Right lobe of liver (tissue), 6 donors: ENCODE measurements around the gene ZNF432. TPM values are rescaled to one million over a fixed set of nuclear protein-coding genes. Genes with fewer than 3 reads are reported as not detected.
A peak's percentile ranks its signal among the peaks of the same experiment; 100 is the strongest.
"Not testable (repeated sequence)": the region's sequence is repeated elsewhere in the genome, so short reads cannot be mapped to it uniquely, and the experiment has no call there.

ENCODE experiments used
- ATAC-seq, 4 donors: fragments of 200-7000 bp; cut with Tn5 transposase; one replicate each; pipeline ENCODE4 v1.9.1; 2020; ENCODE audit warnings: mild to moderate bottlenecking in 4 of 4, moderate library complexity in 4 of 4
- DNase-seq, 3 donors: peaks; one replicate each; pipeline ENCODE4 v3.0.0-alpha.2; 2020
- H3K27ac ChIP-seq, 3 donors: fragments of 200-600 bp; one replicate each; pipeline ENCODE4 v1.8.0; 2022
- H3K27me3 ChIP-seq, 2 donors: fragments of 200-600 bp; one replicate each; pipeline ENCODE4 v1.8.0; 2022
- H3K36me3 ChIP-seq, 4 donors: fragments of 200-600 bp; sonication (generic) in 1 of 4; one replicate each; pipeline versions ENCODE4 v1.5.1 to v1.8.0; 2017 to 2022; ENCODE audit warnings: control low read depth in 1 of 4
- H3K4me1 ChIP-seq, 4 donors: fragments of 200-600 bp; sonication (generic) in 1 of 4; one replicate each; pipeline versions ENCODE4 v1.5.1 to v1.8.0; 2017 to 2022; ENCODE audit warnings: control low read depth in 1 of 4
- H3K4me3 ChIP-seq, 3 donors: fragments of 200-600 bp; one replicate each; pipeline ENCODE4 v1.8.0; 2022
- H3K9me3 ChIP-seq, 4 donors: fragments of 200-600 bp; sonication (generic) in 1 of 4; one replicate each; pipeline versions ENCODE4 v1.5.1 to v1.8.0; 2017 to 2022; ENCODE audit warnings: control low read depth in 1 of 4
- POLR2A ChIP-seq: fragments of 450-650 bp; IDR thresholded peaks from one replicate; pipeline ENCODE4 v1.6.1; 2017; ENCODE audit warnings: antibody characterized with exemption, mild to moderate bottlenecking
- WGBS: methylation state at CpG from one replicate; pipeline ENCODE4 v1.1.6; 2018; ENCODE audit warnings: low coverage, low lambda C conversion rate; ENCODE audit not compliant: insufficient coverage; ENCODE audit errors: missing lambda C conversion rate; 5-methylcytosine and 5-hydroxymethylcytosine counted together
- intact Hi-C, 2 donors: fragments of 100-400 bp; cut with DNase I; formaldehyde crosslinking; loops; one replicate each; pipeline versions ENCODE4 v1.11.2 to v1.14.1; 2022
- long read RNA-seq: library from polyadenylated mRNA; unstranded; transcript quantifications from one replicate; pipeline ENCODE4 v2.0.0, GENCODE V29; 2019
- total RNA-seq, 6 experiments: library from RNA; depleted of rRNA in 2 of 6; stranded (reverse); fragments of >200 nt in 2 of 6; fragmentation: NEBNext Ultra II Directional in 3 of 6; extraction: Animal tissue kit (Norgen Biotek cat#: 25700) in 3 of 6; gene quantifications; one replicate each; pipeline versions ENCODE4 v1.1.0 to v1.2.4, GENCODE V29; 2016 to 2023
- TF ChIP-seq, protein P1 (sequence below), 4 donors: fragments of 200-600 bp in 3 of 4; fragments of 450-650 bp in 1 of 4; IDR thresholded peaks; one replicate each; pipeline versions ENCODE4 v1.5.1 to v1.8.0; 2016 to 2022; ENCODE audit warnings: antibody characterized with exemption in 4 of 4, mild to moderate bottlenecking in 2 of 4
- donor health status: DM: no; HTN: yes; CAD: no.
- donor health status: DM: no; HTN: no; CAD: no.
- donor health status: DM: no; HTN: no; CAD: no.
- donor health status: DM: no; HTN: yes; CAD: no.
- donor health status: DM: no; HTN: yes; CAD: no.

ZNF432 gene
- 1 to 10 TPM in 5 of 6 experiments, under 1 TPM in 1; 0.86 to 3.9 (median 3.3) TPM for total RNA-seq
- long read RNA-seq = 0 reads

DNA sequence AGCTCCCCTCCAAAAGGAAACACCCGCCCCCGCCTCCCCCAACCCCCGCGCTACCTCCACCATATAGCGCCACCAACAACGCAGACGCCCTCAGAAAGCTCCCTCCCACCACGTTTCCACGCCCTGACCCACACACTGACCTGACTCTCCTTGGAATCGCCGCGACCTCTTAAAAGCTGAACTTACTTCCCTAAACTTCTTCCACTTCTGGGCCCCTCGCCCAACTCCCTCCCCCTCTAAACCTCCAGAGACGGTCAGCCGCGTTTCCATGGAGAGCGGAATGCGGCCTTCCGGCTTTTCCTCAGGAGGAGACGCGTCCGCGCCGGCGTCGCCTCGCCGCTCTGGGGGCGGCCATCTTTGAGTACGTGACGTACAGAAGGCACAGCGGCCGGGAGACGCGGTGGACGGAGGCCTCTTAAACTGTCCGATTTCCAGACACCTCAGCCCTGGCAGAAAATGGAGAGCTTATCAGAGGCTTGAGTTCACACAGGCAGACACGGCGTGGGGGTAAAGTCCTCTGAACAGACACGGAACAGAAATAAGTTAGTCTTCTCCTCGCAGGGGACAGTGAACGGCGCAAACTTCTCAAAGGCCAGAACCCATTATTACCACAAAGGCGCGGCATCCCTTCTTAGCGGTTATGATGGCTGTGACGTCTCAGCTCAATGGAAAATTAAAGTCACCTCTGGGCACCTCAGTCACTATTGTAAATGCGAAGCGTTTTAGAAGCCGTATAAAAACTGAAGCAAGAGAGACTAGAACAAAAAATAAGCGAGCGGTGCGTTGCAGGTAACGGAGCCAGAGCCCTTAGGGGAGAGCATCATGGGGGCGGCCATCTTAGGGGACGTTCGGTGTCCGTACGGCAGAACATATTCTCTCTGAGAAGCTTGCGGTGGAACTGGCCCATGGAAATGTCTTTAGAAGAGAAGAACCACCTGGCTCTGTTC is at the start of gene ZNF432:
Gene ZNF432, minus strand, starts transcription at position 284 of the 947 bp plus-strand sequence. CDS start 1,970 bp downstream, outside the sequence.
- ATAC-seq = peak; percentile 98 to 99 (median 98)
- Histone ChIP-seq H3K36me3 (peaks cover 0 to 9% (median 4%) of the 10 kb centered on the region in 4 donors), H3K4me3 (peak within 1 kb of the TSS; percentile 41 to 70 (median 64)), H3K9me3 (peaks cover 0 to 13% (median 8%) of the 10 kb centered on the region in 4 donors), H3K27me3 (no peaks in the 10 kb centered on the region), H3K27ac (peak within 1 kb of the TSS; percentile 66 to 87 (median 85)), H3K4me1 (peaks cover 0 to 5% (median 0%) of the 10 kb centered on the region in 4 donors)
- TF ChIP-seq POLR2A = peak; percentile 33
- TF ChIP-seq, protein P1, sequence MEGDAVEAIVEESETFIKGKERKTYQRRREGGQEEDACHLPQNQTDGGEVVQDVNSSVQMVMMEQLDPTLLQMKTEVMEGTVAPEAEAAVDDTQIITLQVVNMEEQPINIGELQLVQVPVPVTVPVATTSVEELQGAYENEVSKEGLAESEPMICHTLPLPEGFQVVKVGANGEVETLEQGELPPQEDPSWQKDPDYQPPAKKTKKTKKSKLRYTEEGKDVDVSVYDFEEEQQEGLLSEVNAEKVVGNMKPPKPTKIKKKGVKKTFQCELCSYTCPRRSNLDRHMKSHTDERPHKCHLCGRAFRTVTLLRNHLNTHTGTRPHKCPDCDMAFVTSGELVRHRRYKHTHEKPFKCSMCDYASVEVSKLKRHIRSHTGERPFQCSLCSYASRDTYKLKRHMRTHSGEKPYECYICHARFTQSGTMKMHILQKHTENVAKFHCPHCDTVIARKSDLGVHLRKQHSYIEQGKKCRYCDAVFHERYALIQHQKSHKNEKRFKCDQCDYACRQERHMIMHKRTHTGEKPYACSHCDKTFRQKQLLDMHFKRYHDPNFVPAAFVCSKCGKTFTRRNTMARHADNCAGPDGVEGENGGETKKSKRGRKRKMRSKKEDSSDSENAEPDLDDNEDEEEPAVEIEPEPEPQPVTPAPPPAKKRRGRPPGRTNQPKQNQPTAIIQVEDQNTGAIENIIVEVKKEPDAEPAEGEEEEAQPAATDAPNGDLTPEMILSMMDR (IDR thresholded peaks at IDR 0.05) = no peak
- intact Hi-C loops = no loop called here
- DNase-seq = peak; percentile 91 to 96 (median 94)
- WGBS = 2% methylated on average over 35 of the region's 60 CpGs

GRCh38 chr19:52096416-52096815 is 47.8 kb upstream of the ZNF432 start:
- H3K27ac ChIP-seq, H3K36me3 ChIP-seq, DNase-seq, intact Hi-C loops, ATAC-seq, H3K27me3 ChIP-seq, H3K4me3 ChIP-seq: not testable (repeated sequence)
- H3K4me1 ChIP-seq = peaks cover 0 to 12% (median 0%) of the 10 kb centered on the region in 4 donors
- 76% methylated on average over 3 of the region's 3 CpGs for WGBS
- peaks cover 0 to 19% (median 4%) of the 10 kb centered on the region in 4 donors for H3K9me3 ChIP-seq

DNA sequence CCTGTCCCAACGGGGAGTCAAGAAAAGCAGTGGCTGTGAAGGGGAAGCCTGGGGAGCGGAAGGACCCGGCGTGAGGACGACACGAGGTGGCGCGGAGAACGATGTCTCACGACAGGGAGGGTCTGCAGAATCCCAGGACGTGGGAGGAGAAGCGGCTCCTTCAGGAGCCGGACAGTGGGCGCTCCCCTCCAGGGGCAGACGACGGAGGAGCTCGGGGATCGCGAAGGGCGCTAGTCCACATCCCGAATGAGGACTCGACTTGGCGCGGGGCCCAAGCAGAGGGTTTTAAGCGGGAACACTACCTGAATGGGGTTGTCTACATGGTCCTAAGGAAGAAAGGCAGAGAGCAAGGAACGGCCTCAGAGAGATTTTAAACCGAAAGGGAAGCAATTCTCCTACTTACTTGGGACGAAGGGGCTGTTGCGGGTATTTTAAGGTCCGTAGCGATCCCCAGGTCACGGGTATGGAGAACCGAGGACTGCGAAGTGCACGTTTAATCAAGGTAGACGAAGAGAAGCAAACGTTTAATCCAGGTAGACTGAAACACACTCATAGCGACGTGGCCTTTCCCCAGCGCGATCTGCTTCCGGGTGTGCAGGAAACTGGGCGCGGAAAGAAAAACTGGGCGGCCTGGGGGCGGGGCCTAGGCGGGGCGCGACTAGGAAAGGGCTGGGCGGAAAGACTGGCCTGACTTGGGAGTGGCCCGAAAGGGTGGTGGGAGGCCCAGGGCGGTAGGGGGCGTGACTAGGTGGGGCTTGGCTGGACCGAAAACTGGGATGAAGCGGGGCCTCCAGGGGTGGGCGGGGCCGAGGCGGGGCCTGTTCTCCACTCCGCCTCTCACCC is 46.8 kb upstream of the ZNF432 start, which contains the start of gene ZNF841:
Gene ZNF841, minus strand, starts transcription at position 594 of the 843 bp plus-strand sequence. CDS start 10,964 bp downstream, outside the sequence.
- no peaks in the 10 kb centered on the region for H3K27me3 ChIP-seq
- TF ChIP-seq POLR2A = no peak
- TF ChIP-seq, protein P1 (IDR thresholded peaks at IDR 0.05) = peak in 2 of 4 donors; percentile 6 to 11
- peak; percentile 99 to 100 (median 100) for ATAC-seq
- H3K27ac ChIP-seq = peak within 1 kb of the TSS in 2 of 3 donors; percentile 2 to 8
- peaks cover 0 to 19% (median 4%) of the 10 kb centered on the region in 4 donors for H3K9me3 ChIP-seq
- intact Hi-C loops = no loop called here
- under 1% methylated on average over 39 of the region's 59 CpGs for WGBS
- H3K4me1 ChIP-seq = peaks cover 0 to 12% (median 0%) of the 10 kb centered on the region in 4 donors
- peak; percentile 91 to 93 (median 92) for DNase-seq
- H3K36me3 ChIP-seq = peaks cover 0 to 2% (median 0%) of the 10 kb centered on the region in 4 donors
- peak within 1 kb of the TSS; percentile 68 to 76 (median 72) for H3K4me3 ChIP-seq

DNA sequence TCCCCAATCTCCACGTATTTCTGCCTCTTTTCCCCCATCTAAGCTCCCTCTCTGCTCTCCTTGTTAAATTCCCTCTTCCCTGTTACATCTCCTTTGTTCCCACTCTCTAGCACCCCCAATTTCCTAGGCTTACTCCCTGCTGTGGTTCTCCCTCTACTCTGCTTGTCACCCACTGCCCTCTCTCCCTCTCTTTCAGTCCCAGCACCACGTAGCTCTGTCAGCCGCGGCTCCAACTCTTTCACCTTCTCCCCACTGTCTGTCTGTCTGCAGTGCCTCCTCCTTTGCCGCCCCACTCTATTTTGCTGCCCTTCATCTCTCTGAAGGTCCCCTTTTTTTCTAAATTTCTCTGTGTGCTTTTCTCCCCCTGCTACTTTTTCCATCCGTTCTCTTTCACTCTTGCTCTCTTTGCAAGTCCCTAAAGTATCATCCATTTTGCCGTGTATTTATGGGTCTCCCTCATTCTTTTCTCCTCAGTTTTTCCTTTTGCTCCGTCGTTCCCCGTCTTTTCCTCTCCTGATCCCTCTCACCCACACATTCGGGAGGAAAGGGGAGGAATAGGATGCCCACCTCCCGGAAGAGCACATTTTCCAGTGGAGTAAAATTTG is 46.0 kb upstream of the ZNF432 start:
- DNase-seq (no peak), ATAC-seq (no peak)
- TF ChIP-seq POLR2A = no peak
- TF ChIP-seq, protein P1 (IDR thresholded peaks at IDR 0.05) = no peak
- Histone ChIP-seq H3K27ac (no peak overlapping the region), H3K4me1 (peaks cover 0 to 12% (median 0%) of the 10 kb centered on the region in 4 donors), H3K9me3 (peaks cover 0 to 19% (median 4%) of the 10 kb centered on the region in 4 donors), H3K36me3 (peaks cover 0 to 5% (median 0%) of the 10 kb centered on the region in 4 donors), H3K4me3 (peak overlapping the region; percentile 68 to 76 (median 72)), H3K27me3 (no peaks in the 10 kb centered on the region)
- 9% methylated on average over 12 of the region's 12 CpGs for WGBS
- intact Hi-C loops = no loop called here
